Keratinocyte (primary cell): ENCODE data around the gene SPATA32.

Experiments used
- EZH2 ChIP-seq: IDR thresholded peaks from one replicate; pipeline ENCODE4 v1.6.1; 2012; ENCODE audit warnings: inconsistent platforms, mild to moderate bottlenecking, low read length, moderate library complexity
- TF ChIP-seq, protein P1 (sequence below), 3 experiments: IDR thresholded peaks in 1 of 3; conservative IDR thresholded peaks in 1 of 3; optimal IDR thresholded peaks in 1 of 3; 2 replicates in 2 of 3; 3 replicates in 1 of 3; pipeline versions ENCODE3 to v1.5.1; 2011; ENCODE audit warnings: low read length in 3 of 3, mild to moderate bottlenecking in 3 of 3, moderate library complexity in 2 of 3, control low read depth in 1 of 3, inconsistent platforms in 1 of 3; ENCODE audit not compliant: insufficient read depth in 2 of 3; ENCODE audit errors: extremely low read depth in 1 of 3

DNA sequence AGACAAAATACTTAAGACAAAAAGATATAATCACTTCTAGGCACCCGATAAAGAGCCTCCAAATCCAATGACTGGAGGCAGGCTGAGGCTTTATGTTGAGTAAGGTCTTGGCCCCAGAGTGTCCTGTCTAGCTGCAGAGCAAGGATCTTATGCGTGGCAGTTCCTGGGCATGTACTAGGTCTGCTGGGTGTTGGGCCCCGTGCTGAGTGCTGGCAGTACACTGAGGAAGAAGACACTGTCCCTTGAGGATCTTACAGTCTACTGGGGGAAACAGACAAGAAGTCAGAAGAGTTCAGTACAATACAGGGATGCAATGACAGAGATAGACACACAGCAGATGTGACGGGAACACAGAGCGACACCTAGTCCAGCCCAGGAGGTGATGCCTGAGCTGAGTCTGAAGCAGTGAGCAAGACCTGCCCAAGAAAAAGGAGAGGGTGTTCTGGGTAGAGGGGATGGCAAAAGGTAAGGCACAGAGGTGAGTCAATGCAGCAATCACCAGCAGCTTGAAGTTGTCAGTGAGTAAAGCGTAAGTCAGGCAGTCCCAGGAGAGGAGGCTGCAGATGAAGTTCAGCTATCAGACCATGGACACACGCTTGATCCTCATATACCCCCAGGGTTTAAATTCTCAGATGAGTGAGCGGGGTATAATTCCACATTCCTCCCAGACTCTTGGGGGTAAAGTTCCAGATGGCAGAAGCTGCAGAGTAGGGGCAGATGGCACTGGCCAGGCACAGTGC, 36.8 kb upstream of the SPATA32 start:
- TF ChIP-seq, protein P1, sequence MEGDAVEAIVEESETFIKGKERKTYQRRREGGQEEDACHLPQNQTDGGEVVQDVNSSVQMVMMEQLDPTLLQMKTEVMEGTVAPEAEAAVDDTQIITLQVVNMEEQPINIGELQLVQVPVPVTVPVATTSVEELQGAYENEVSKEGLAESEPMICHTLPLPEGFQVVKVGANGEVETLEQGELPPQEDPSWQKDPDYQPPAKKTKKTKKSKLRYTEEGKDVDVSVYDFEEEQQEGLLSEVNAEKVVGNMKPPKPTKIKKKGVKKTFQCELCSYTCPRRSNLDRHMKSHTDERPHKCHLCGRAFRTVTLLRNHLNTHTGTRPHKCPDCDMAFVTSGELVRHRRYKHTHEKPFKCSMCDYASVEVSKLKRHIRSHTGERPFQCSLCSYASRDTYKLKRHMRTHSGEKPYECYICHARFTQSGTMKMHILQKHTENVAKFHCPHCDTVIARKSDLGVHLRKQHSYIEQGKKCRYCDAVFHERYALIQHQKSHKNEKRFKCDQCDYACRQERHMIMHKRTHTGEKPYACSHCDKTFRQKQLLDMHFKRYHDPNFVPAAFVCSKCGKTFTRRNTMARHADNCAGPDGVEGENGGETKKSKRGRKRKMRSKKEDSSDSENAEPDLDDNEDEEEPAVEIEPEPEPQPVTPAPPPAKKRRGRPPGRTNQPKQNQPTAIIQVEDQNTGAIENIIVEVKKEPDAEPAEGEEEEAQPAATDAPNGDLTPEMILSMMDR (optimal IDR thresholded peaks at IDR 0.05 in 1 of 3, IDR thresholded peaks at IDR 0.05 in 1 of 3, conservative IDR thresholded peaks at IDR 0.05 in 1 of 3; ENCODE audit: extremely low read depth in 1 of 3, insufficient read depth in 2 of 3, low read length in 3 of 3), result peak in 1 of 3 experiments; percentile 1
- no peak for TF ChIP-seq EZH2
